Esophagus muscularis mucosa (tissue), 4 donors: Measurements from ENCODE around the gene CLDN22. TPM values are rescaled to one million over a fixed set of nuclear protein-coding genes. Genes with fewer than 3 reads are reported as not detected.

Source experiments
- DNase-seq: peaks from one replicate; pipeline ENCODE4 v3.0.0-alpha.2; 2017; ENCODE audit errors: extremely low spot score
- H3K27ac ChIP-seq, 4 donors: fragments of 200-600 bp; sonication (generic); replicated peaks in 1 of 4; 1 replicate in 3 of 4; 2 replicates in 1 of 4; pipeline ENCODE4 v1.5.1; 2016 to 2019; ENCODE audit warnings: mild to moderate bottlenecking in 1 of 4
- H3K27me3 ChIP-seq, 4 donors: fragments of 200-600 bp; sonication (generic); one replicate each; pipeline versions ENCODE4 v1.5.1 to v1.6.0; 2016 to 2019
- H3K36me3 ChIP-seq, 4 donors: fragments of 200-600 bp; sonication (generic); one replicate each; pipeline ENCODE4 v1.5.1; 2016 to 2019
- H3K4me1 ChIP-seq, 4 donors: fragments of 200-600 bp; sonication (generic); one replicate each; pipeline ENCODE4 v1.5.1; 2016 to 2019
- H3K4me3 ChIP-seq, 4 donors: fragments of 200-600 bp; sonication (generic); 1 replicate in 2 of 4; 2 replicates in 2 of 4; pipeline ENCODE4 v1.5.1; 2016 to 2019; ENCODE audit warnings: mild to moderate bottlenecking in 4 of 4, moderate library complexity in 1 of 4
- H3K9me3 ChIP-seq, 4 donors: fragments of 200-600 bp; sonication (generic); 1 replicate in 3 of 4; 2 replicates in 1 of 4; pipeline ENCODE4 v1.5.1; 2016 to 2019
- EP300 ChIP-seq: sonication (generic); formaldehyde crosslinking; IDR thresholded peaks from one replicate; pipeline ENCODE4 v1.6.1; 2017; ENCODE audit warnings: antibody characterized with exemption
- POLR2A ChIP-seq: fragments of 450-650 bp; IDR thresholded peaks from one replicate; pipeline ENCODE4 v1.6.1; 2017; ENCODE audit warnings: antibody characterized with exemption, moderate library complexity, mild to moderate bottlenecking, low read depth
- POLR2AphosphoS5 ChIP-seq, 2 donors: sonication (generic); formaldehyde crosslinking; IDR thresholded peaks; one replicate each; pipeline ENCODE4 v1.6.1; 2017; ENCODE audit warnings: antibody characterized with exemption in 2 of 2
- WGBS: methylation state at CpG from one replicate; pipeline ENCODE4 v1.1.5; 2018; 5-methylcytosine and 5-hydroxymethylcytosine counted together
- intact Hi-C: fragments of 100-400 bp; cut with DNase I; formaldehyde crosslinking; loops from one replicate; pipeline ENCODE4 v1.15.1; 2023
- total RNA-seq, 4 donors: library from RNA; depleted of rRNA; stranded (reverse); fragments of >200 nt; gene quantifications; one replicate each; pipeline versions ENCODE4 v1.1.0 to v1.2.1, GENCODE V29; 2016
- TF ChIP-seq, protein P1 (sequence below), 3 experiments: fragments of 200-600 bp in 2 of 3; fragments of 450-650 bp in 1 of 3; sonication (generic) in 2 of 3; IDR thresholded peaks; one replicate each; pipeline ENCODE4 v1.5.1; 2017 to 2019; ENCODE audit warnings: antibody characterized with exemption in 3 of 3, mild to moderate bottlenecking in 2 of 3, moderate library complexity in 1 of 3

Gene CLDN22
- total RNA-seq, 4 donors from 2014 or later: not detected

DNA sequence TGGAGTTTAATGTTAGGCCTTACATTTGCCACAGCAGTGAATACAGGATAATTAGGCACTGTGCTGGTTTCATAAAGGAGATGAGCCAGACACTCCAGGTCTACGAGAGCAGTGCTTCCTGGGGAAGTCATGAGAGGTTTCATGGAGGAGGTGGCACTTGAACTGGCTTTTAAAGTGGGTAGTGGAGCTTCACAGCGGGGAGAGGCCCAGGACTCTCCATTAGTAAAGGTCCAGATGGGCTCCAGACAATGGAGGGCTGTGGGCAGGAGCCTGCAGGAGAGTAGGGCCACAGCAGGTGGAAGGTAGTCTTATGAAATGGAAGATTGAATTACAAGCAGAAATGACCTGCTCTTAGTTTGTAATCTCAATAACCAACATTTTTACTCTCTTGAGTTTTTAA is 29.0 kb downstream of the CLDN22 start:
- Histone ChIP-seq H3K4me1 (no peaks in the 10 kb centered on the region), H3K36me3 (peaks cover 28 to 68% (median 60%) of the 10 kb centered on the region in 4 donors), H3K27ac (no peak overlapping the region), H3K4me3 (no peak overlapping the region), H3K27me3 (no peaks in the 10 kb centered on the region), H3K9me3 (no peaks in the 10 kb centered on the region)
- intact Hi-C loops: loop anchor here (10.0 kb wide), 1 partner anchor 114 kb away; no protein-coding TSS in a partner anchor
- no peak for DNase-seq
- WGBS: 96% methylated on average over 2 of the region's 2 CpGs
- TF ChIP-seq POLR2AphosphoS5 (IDR thresholded peaks at IDR 0.05) (no peak), EP300 (no peak), POLR2A (no peak)
- TF ChIP-seq, protein P1, sequence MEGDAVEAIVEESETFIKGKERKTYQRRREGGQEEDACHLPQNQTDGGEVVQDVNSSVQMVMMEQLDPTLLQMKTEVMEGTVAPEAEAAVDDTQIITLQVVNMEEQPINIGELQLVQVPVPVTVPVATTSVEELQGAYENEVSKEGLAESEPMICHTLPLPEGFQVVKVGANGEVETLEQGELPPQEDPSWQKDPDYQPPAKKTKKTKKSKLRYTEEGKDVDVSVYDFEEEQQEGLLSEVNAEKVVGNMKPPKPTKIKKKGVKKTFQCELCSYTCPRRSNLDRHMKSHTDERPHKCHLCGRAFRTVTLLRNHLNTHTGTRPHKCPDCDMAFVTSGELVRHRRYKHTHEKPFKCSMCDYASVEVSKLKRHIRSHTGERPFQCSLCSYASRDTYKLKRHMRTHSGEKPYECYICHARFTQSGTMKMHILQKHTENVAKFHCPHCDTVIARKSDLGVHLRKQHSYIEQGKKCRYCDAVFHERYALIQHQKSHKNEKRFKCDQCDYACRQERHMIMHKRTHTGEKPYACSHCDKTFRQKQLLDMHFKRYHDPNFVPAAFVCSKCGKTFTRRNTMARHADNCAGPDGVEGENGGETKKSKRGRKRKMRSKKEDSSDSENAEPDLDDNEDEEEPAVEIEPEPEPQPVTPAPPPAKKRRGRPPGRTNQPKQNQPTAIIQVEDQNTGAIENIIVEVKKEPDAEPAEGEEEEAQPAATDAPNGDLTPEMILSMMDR (IDR thresholded peaks at IDR 0.05): no peak

DNA sequence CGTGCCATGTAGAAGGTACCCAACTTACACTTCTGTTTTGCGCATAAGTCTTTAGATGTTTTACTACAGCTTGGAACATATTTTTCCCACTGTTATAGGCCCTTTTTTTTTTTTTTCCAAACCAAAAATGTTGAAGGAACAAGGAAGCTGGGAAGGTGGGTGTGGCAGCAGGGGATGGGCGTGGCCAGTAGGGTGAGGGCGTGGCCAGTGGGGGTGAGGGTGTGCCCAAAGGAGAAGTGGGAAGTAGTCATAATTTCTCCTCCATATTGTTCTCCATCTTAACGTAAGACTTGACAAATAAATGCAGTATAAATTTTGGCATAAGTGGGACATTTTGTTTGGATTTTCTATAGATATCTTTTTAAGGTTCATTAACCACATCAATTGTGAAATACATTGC is 30.4 kb downstream of the CLDN22 start:
- no peak overlapping the region for H3K27ac ChIP-seq
- 90% methylated on average over 5 of the region's 5 CpGs for WGBS
- DNase-seq: no peak
- no peaks in the 10 kb centered on the region for H3K9me3 ChIP-seq
- H3K36me3 ChIP-seq: peaks cover 33 to 72% (median 63%) of the 10 kb centered on the region in 4 donors
- no peak overlapping the region for H3K4me3 ChIP-seq
- no peak for TF ChIP-seq POLR2A
- no peak for TF ChIP-seq EP300
- TF ChIP-seq, protein P1 (IDR thresholded peaks at IDR 0.05): no peak
- H3K27me3 ChIP-seq: no peaks in the 10 kb centered on the region
- H3K4me1 ChIP-seq: no peaks in the 10 kb centered on the region
- intact Hi-C loops: loop anchor here (10.0 kb wide), 1 partner anchor 115 kb away; no protein-coding TSS in a partner anchor

DNA sequence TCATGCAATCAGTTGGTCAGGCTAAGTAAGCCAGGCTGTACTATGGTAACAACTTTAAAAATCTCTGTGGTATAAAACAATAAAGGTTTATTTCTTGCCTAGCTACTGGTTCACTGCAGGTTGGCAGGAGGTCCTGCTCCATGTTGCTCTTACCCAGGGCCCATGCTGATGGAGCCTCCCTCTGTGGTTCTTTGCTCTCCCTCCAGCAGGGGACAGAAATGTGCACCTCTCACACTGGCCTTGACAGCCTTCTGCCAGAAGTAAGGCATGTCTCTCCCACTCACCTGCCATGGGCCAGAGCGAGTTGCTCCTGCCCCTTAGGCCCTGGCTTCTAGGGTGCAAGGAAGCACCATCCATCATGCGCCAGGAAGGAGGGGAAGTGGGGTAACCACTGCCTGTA is 31.1 kb downstream of the CLDN22 start:
- Histone ChIP-seq H3K36me3 (peaks cover 40 to 75% (median 69%) of the 10 kb centered on the region in 4 donors), H3K9me3 (no peaks in the 10 kb centered on the region), H3K27ac (no peak overlapping the region), H3K4me3 (no peak overlapping the region), H3K4me1 (no peaks in the 10 kb centered on the region), H3K27me3 (no peaks in the 10 kb centered on the region)
- intact Hi-C loops: no loop called here
- TF ChIP-seq, protein P1 (IDR thresholded peaks at IDR 0.05): no peak
- TF ChIP-seq EP300: no peak
- TF ChIP-seq POLR2A: no peak
- no peak for TF ChIP-seq POLR2AphosphoS5 (IDR thresholded peaks at IDR 0.05)
- 94% methylated on average over 2 of the region's 2 CpGs for WGBS
- DNase-seq: no peak

DNA sequence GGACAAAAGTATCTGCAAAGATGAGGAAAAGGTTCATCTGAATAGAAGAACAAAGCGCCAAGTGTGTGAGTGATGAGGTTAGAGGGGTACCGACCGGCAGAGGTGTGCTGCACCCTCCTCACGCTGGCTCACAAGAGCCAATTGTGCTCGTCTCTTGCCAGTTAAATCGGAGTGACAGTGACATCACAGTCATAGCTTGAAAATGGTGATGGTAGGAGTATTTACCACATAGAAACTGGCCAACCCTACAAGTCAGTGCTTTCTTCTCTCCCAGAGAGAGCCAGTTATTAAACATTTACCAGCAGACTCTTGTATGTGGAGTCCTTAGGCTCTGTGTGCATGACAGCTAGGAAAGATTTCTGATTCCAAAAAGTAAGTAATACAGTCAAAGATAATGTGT is 32.4 kb downstream of the CLDN22 start:
- H3K4me3 ChIP-seq: no peak overlapping the region
- DNase-seq: no peak
- H3K27ac ChIP-seq: no peak overlapping the region
- TF ChIP-seq POLR2A (no peak), EP300 (no peak), POLR2AphosphoS5 (IDR thresholded peaks at IDR 0.05) (no peak)
- TF ChIP-seq, protein P1 (IDR thresholded peaks at IDR 0.05): no peak
- no peaks in the 10 kb centered on the region for H3K9me3 ChIP-seq
- H3K27me3 ChIP-seq: no peaks in the 10 kb centered on the region
- H3K4me1 ChIP-seq: no peaks in the 10 kb centered on the region
- intact Hi-C loops: no loop called here
- WGBS: 96% methylated on average over 6 of the region's 6 CpGs
- peaks cover 41 to 88% (median 77%) of the 10 kb centered on the region in 4 donors for H3K36me3 ChIP-seq

DNA sequence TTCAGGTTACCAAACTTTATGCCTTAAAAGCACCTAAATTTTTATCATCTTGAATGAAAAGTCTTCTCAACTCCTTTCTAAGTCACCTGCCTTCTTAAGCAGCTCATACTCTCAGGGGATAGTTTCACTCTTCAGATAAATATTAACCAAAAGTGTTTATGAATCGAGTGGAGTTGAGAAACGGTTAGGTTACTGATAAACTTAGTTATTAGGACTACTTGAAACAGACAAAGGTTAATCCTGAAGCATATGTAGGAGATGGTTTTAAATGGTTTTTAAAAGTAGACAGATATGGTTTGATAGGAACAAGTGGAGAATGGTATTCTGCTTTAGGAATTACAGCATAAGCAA is 32.8 kb downstream of the CLDN22 start:
- Histone ChIP-seq H3K36me3 (peaks cover 41 to 92% (median 81%) of the 10 kb centered on the region in 4 donors), H3K9me3 (no peaks in the 10 kb centered on the region), H3K4me1 (no peaks in the 10 kb centered on the region), H3K27me3 (no peaks in the 10 kb centered on the region), H3K27ac (no peak overlapping the region), H3K4me3 (no peak overlapping the region)
- 85% methylated on average over 2 of the region's 2 CpGs for WGBS
- DNase-seq: no peak
- intact Hi-C loops: no loop called here
- TF ChIP-seq POLR2A (no peak), POLR2AphosphoS5 (IDR thresholded peaks at IDR 0.05) (no peak), EP300 (no peak)
- TF ChIP-seq, protein P1 (IDR thresholded peaks at IDR 0.05): no peak
